ENCODE measurements around the gene EIF1.

GRCh38 chr17:41736983-41737679 lies 48.4 kb downstream of the EIF1 start:
- TF ChIP-seq BCL3 (IDR thresholded peaks at IDR 0.05) (no peak), EP300 (IDR thresholded peaks at IDR 0.05) (no peak), FOSB (CRISPR knock-in tag; IDR thresholded peaks at IDR 0.05) (no peak), RAD21 (conservative IDR thresholded peaks at IDR 0.05 in 1 of 2, IDR thresholded peaks at IDR 0.05 in 1 of 2) (no peak), MAZ (IDR thresholded peaks at IDR 0.05; ENCODE audit: borderline replicate concordance, low read depth, low read length) (no peak), RNF2 (IDR thresholded peaks at IDR 0.05; ENCODE audit: borderline replicate concordance, low read depth) (no peak), POLR2A (IDR thresholded peaks at IDR 0.05; ENCODE audit: low read length) (no peak), GATA3 (IDR thresholded peaks at IDR 0.05; ENCODE audit: borderline replicate concordance) (no peak), CHD4 (IDR thresholded peaks at IDR 0.05; ENCODE audit: borderline replicate concordance) (no peak)
- TF ChIP-seq, protein P1, sequence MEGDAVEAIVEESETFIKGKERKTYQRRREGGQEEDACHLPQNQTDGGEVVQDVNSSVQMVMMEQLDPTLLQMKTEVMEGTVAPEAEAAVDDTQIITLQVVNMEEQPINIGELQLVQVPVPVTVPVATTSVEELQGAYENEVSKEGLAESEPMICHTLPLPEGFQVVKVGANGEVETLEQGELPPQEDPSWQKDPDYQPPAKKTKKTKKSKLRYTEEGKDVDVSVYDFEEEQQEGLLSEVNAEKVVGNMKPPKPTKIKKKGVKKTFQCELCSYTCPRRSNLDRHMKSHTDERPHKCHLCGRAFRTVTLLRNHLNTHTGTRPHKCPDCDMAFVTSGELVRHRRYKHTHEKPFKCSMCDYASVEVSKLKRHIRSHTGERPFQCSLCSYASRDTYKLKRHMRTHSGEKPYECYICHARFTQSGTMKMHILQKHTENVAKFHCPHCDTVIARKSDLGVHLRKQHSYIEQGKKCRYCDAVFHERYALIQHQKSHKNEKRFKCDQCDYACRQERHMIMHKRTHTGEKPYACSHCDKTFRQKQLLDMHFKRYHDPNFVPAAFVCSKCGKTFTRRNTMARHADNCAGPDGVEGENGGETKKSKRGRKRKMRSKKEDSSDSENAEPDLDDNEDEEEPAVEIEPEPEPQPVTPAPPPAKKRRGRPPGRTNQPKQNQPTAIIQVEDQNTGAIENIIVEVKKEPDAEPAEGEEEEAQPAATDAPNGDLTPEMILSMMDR (IDR thresholded peaks at IDR 0.05), result no peak
- TF ChIP-seq, protein P2, sequence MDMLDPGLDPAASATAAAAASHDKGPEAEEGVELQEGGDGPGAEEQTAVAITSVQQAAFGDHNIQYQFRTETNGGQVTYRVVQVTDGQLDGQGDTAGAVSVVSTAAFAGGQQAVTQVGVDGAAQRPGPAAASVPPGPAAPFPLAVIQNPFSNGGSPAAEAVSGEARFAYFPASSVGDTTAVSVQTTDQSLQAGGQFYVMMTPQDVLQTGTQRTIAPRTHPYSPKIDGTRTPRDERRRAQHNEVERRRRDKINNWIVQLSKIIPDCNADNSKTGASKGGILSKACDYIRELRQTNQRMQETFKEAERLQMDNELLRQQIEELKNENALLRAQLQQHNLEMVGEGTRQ (IDR thresholded peaks at IDR 0.05), result no peak
